ENCODE data around the gene NINL. TPM values are rescaled to one million over a fixed set of nuclear protein-coding genes. Genes with fewer than 3 reads are reported as not detected.

Gene NINL
- total RNA-seq, 1 donor from 2014 or later, result 10.7 TPM

DNA sequence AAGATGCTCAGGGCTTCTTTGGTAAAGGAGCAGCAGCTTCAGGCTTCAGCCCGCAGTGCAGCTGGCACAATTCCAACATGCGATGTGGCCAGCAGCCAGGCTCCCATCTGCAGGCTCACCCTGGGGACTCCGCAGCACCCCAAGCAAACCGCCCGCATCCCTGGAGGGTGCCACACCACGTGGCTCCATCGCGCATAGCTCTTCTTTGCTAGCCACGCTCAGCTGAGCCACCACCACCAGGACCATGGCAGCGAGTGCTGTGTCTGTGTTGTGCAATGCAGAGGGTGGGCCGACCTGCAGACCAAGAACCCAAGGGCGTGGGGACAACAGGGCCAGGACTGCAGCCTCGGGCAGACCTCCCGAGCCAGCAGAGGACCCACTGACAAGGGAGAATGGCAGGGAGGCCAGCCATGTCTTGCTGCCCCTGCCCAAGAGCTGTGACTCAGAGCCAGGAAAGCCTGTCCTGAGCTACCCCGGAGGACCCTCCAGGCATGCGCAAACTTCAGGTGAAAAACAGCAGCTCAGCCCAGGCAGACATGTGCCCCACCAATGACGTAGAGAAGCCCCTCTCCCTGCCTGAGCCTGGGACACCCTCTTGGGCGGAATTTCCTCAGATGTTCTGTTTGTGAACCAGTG is 90.0 kb downstream of the NINL start:
- DNase-seq (no peak), ATAC-seq (ENCODE audit: poor library complexity) (no peak)
- intact Hi-C loops (cut with DNase I), result no loop called here

DNA sequence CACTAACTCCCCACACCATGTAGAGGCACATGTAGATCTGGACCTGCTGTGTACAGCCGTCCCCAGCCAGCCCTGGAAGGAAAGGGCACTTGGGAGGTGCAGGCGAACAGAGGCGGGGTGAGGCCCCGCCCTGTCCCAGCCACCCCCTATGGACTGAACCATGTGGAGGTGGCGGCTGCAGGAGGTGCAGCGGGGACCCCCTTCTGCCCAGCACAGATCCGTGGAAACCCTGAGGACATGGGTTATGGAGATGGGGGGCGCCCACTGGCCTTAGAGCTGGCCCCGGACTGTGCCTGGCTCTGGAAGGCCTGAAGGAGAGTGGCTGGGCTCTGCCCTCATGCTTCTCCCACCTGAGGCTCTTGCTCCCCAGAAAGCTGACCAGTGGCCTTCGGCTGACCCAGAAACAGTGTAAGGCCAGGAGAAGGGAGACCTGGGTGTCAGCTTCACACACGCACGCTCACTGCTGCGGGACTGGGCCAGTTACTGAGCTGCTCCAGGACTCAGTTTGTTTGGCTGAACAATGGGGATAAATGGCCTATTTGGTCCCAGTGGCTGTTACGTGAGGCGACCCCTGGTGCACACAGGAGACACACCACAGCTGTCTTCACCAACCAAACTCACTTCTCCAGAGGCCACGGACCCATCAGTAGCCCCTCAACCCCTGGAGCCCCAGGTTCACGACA is 90.7 kb downstream of the NINL start:
- ATAC-seq (ENCODE audit: poor library complexity) (no peak), DNase-seq (no peak)
- intact Hi-C loops (cut with DNase I), result no loop called here

- ATAC-seq (ENCODE audit: poor library complexity) (no peak), DNase-seq (no peak)
- intact Hi-C loops (cut with DNase I), result no loop called here
Observed at GRCh38 chr20:25493748-25494505, 91.4 kb downstream of the NINL start.

- DNase-seq, result no peak
- intact Hi-C loops (cut with DNase I), result no loop called here
- no peak for ATAC-seq (ENCODE audit: poor library complexity)
Observed at GRCh38 chr20:25493137-25493536, 92.2 kb downstream of the NINL start.

GRCh38 chr20:25491446-25492038 is 93.8 kb downstream of the NINL start:
- no peak for DNase-seq
- ATAC-seq (ENCODE audit: poor library complexity), result no peak
- intact Hi-C loops (cut with DNase I), result no loop called here

- intact Hi-C loops (cut with DNase I), result no loop called here
- ATAC-seq (ENCODE audit: poor library complexity) (no peak), DNase-seq (no peak)
Observed at GRCh38 chr20:25490656-25491445, 94.5 kb downstream of the NINL start.

DNA sequence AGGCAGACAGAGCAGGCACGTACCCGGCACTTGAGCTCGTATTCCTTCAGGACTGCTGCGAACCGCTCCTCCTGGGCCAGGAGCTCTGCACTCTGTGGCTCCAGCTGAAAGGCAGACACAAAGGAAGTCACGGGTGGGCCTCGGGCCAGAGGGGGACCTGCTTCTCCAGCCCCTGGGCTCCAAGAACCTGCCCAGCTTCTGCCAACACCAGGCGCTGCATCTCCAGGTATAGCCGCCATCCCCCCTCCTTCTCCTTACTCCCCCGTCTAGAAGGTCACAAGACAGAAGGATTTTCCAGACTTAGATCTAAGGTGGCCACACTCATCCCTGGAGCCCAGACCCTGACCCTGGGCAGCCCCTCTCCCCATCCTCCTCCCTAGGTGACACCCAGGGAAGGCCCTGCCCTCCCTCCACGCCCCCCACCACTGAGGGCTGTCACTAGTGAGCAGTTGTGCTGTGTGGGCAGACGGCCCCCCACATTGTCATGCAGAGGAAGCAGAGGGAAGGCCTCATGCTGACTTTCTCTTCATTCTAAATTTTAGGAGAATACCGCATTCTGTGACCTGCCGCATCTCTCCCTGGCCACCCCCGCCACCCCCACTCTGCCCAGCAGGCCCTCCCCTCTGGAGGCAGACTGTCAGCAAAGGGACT is 96.0 kb downstream of the NINL start:
- intact Hi-C loops (cut with DNase I), result no loop called here
- DNase-seq (no peak), ATAC-seq (ENCODE audit: poor library complexity) (no peak)

GRCh38 chr20:25487975-25488374 is 97.4 kb downstream of the NINL start:
- intact Hi-C loops (cut with DNase I), result no loop called here
- DNase-seq (no peak), ATAC-seq (ENCODE audit: poor library complexity) (no peak)

DNA sequence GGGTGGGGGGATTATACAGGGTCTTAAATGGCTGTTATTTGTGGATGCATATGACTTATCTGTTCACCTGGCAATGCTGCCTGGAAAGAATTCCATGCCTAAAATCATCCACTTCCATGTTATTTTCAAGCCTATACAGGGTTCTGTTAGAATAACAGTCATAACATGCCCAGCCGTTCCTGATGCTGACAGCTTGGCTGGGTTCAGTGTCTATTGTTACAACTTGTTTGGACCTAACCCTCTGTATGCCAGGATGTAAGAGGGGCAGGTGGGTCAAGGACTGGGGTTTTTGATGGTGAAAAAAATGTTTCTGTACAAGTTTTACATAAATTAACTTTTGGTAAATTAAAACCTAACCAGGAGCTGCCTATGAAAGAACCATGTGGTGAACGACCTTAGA is 98.0 kb downstream of the NINL start:
- no peak for ATAC-seq (ENCODE audit: poor library complexity)

GRCh38 chr20:25486377-25486776 is 99.0 kb downstream of the NINL start:
- intact Hi-C loops (cut with DNase I), result no loop called here
- ATAC-seq (ENCODE audit: poor library complexity) (peak; percentile 76), DNase-seq (peak; percentile 58)

More for the DNA sequence above, 98.0 kb downstream of the NINL start:
- DNase-seq, result no peak
- intact Hi-C loops (cut with DNase I), result no loop called here

DNA sequence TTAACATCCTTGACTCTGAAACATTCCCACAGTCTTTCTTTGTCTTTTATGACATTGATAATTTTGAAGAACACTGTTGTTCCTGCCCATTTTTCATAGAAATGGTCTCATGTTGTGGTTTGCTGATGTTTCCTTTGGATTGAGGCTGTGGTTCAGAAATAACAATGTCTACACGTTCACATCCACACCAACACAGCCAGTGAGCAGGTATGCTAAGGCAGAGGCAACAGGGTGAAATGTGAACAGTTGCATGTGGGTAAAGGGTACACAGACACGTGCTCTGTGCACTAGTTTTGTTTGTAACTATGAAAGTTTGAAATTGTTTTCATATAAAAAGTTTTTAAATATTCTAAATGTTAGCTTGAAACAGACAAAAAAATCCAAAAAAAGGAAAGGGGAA is 99.5 kb downstream of the NINL start:
- ATAC-seq (ENCODE audit: poor library complexity), result no peak
- intact Hi-C loops (cut with DNase I), result no loop called here

DNA sequence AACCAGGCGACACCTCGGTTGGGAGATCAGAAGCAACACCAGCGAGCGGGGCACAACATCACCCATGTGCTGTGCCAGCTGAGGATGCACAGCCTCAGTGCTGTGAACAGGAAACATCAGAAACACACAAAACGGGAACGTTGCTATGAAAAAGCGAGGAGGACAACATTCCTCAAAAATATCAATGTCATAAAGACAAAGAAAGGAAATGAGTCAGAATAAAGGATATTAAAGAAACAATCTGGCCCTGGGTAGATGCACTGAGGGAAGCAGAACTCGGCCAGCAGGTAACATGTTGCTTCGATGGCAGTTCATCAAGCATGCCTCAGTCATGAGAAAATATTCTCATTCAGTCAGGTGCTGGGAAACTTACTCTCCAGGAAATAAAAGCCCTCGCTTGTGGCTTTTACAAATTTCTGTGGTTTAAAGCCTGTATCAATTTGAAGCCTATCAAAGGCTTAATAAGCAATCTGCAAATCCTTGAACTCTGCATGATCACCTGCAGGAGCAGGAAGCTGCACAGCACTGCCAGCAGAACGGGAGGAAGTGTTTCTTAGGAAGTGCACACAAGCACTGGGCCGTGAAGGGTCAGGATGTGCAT is 100.3 kb downstream of the NINL start:
- intact Hi-C loops (cut with DNase I), result no loop called here
- ATAC-seq (ENCODE audit: poor library complexity) (no peak), DNase-seq (no peak)

More for the DNA sequence above, 99.5 kb downstream of the NINL start:
- no peak for DNase-seq

DNA sequence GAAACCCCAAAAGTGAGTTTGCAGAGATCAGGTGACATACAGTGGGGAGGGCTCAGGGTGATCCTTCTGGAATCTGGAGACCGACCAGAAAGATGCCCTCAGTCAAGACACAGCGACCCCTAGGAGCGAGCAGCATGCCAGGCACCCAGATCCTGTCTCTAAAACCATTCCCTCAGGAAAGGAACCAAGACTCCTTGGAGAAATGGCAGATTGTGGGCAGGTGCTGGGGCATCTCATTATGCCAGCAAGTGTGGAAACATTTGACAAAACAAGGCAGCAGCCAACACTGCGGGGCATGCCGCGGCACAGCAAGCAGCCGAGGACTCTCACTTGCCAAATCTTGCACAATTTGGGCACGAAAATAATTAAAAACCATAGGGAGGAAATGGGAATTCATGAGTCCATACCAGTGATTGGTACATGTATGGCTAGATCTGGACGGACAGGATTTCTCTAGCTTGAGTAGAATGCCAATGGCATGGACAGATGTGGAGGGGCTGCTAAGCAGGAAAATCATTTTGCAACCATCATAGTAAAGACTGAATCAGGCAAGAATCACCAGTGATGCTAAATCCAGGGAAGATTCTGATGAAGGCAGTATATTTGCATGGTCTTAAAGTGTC is 101.0 kb downstream of the NINL start:
- intact Hi-C loops (cut with DNase I), result no loop called here
- DNase-seq (no peak), ATAC-seq (ENCODE audit: poor library complexity) (no peak)

GRCh38 chr20:25483431-25484132 is 101.7 kb downstream of the NINL start:
- ATAC-seq (ENCODE audit: poor library complexity), result no peak
- no peak for DNase-seq
- intact Hi-C loops (cut with DNase I), result no loop called here

DNA sequence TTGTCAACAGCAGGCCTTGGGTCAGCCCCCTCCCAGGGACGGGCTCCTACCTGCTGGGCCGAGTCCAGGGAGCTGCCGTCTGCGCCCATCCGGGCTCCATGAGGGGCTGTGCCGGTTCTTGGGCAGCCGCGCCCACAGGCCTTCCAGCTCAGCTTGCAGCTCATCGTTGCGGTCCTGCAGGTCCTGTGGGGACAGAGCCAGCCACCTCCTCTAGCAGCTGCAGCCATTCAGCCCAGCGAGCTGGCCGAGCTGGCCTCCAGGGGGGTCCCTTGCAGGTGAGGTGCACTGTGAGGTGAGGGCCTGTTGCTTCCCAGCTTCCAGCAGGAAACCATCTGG is 103.4 kb downstream of the NINL start:
- no peak for ATAC-seq (ENCODE audit: poor library complexity)
- DNase-seq, result no peak
- intact Hi-C loops (cut with DNase I), result no loop called here

GRCh38 chr20:25481235-25481917 is 104.0 kb downstream of the NINL start:
- ATAC-seq (ENCODE audit: poor library complexity) (no peak), DNase-seq (no peak)
- intact Hi-C loops (cut with DNase I), result no loop called here

- DNase-seq (no peak), ATAC-seq (ENCODE audit: poor library complexity) (no peak)
- intact Hi-C loops (cut with DNase I), result no loop called here
Observed at GRCh38 chr20:25480797-25481196, 104.5 kb downstream of the NINL start.

Data from Right ventricle myocardium superior (tissue), 1 donor.